Liver (tissue), 9 donors: Measurements from ENCODE around the gene CHCHD4. TPM values are rescaled to one million over a fixed set of nuclear protein-coding genes. Genes with fewer than 3 reads are reported as not detected.

Source experiments
- DNase-seq: peaks from one replicate; pipeline ENCODE4 v3.0.0-alpha.2; 2017; ENCODE audit warnings: low spot score
- H3K27ac ChIP-seq, 2 donors: one replicate each; pipeline ENCODE4 v1.7.0; 2013; ENCODE audit warnings: inconsistent platforms in 2 of 2, low read length in 2 of 2, control low read depth in 1 of 2, low read depth in 1 of 2, mild to moderate bottlenecking in 1 of 2
- H3K27me3 ChIP-seq, 4 donors: one replicate each; pipeline versions ENCODE4 v1.6.1 to v1.7.0; 2013; ENCODE audit warnings: low read length in 3 of 4, inconsistent platforms in 1 of 4, mild to moderate bottlenecking in 1 of 4, moderate library complexity in 1 of 4; ENCODE audit not compliant: control insufficient read depth in 4 of 4, insufficient read depth in 4 of 4
- H3K36me3 ChIP-seq, 4 donors: one replicate each; pipeline versions ENCODE4 v1.6.1 to v1.7.0; 2013; ENCODE audit warnings: low read length in 3 of 4, mild to moderate bottlenecking in 3 of 4, low read depth in 1 of 4, moderate library complexity in 1 of 4; ENCODE audit not compliant: control insufficient read depth in 4 of 4, insufficient read depth in 3 of 4
- H3K4me1 ChIP-seq, 4 donors: one replicate each; pipeline versions ENCODE4 v1.6.1 to v1.7.0; 2013; ENCODE audit warnings: low read length in 3 of 4, mild to moderate bottlenecking in 3 of 4, moderate library complexity in 1 of 4; ENCODE audit not compliant: control insufficient read depth in 4 of 4, insufficient read depth in 4 of 4
- H3K4me3 ChIP-seq, 3 donors: one replicate each; pipeline versions ENCODE4 v1.6.1 to v1.7.0; 2013; ENCODE audit warnings: low read length in 3 of 3, control low read depth in 1 of 3, low read depth in 1 of 3, mild to moderate bottlenecking in 1 of 3
- H3K9ac ChIP-seq, 2 donors: one replicate each; pipeline ENCODE4 v1.7.0; 2013; ENCODE audit warnings: low read length in 2 of 2, mild to moderate bottlenecking in 2 of 2, moderate library complexity in 2 of 2, control low read depth in 1 of 2, low read depth in 1 of 2
- H3K9me3 ChIP-seq, 4 donors: one replicate each; pipeline versions ENCODE4 v1.6.1 to v1.7.0; 2013; ENCODE audit warnings: low read length in 3 of 4; ENCODE audit not compliant: control insufficient read depth in 4 of 4
- CTCF ChIP-seq: fragments of 150-350 bp; IDR thresholded peaks from 2 replicates; pipeline ENCODE4 v1.5.1; 2017; ENCODE audit warnings: improper control_type of control experiment, low read depth, low read length; ENCODE audit not compliant: missing input control
- FOXA1 ChIP-seq: IDR thresholded peaks from 2 replicates; pipeline ENCODE4 v1.6.1; 2016; ENCODE audit warnings: antibody characterized with exemption
- FOXA2 ChIP-seq: IDR thresholded peaks from 2 replicates; pipeline ENCODE4 v1.6.1; 2016; ENCODE audit warnings: antibody characterized with exemption
- HNF4A ChIP-seq, 2 donors: conservative IDR thresholded peaks; 2 replicates each; pipeline ENCODE4 v1.6.1; 2016; ENCODE audit warnings: antibody characterized with exemption in 2 of 2, mild to moderate bottlenecking in 2 of 2
- HNF4G ChIP-seq: IDR thresholded peaks from 2 replicates; pipeline ENCODE4 v1.6.1; 2016; ENCODE audit warnings: antibody characterized with exemption
- JUND ChIP-seq, 2 donors: IDR thresholded peaks; 2 replicates each; pipeline ENCODE4 v1.6.1; 2016; ENCODE audit warnings: antibody characterized with exemption in 2 of 2
- MAX ChIP-seq: IDR thresholded peaks from 2 replicates; pipeline ENCODE4 v1.6.1; 2016; ENCODE audit warnings: antibody characterized with exemption
- RAD21 ChIP-seq, 2 donors: IDR thresholded peaks; 2 replicates each; pipeline ENCODE4 v1.6.1; 2016; ENCODE audit warnings: antibody characterized with exemption in 2 of 2, mild to moderate bottlenecking in 2 of 2
- SP1 ChIP-seq: IDR thresholded peaks from 2 replicates; pipeline ENCODE4 v1.6.1; 2018; ENCODE audit warnings: antibody characterized with exemption, mild to moderate bottlenecking
- TAF1 ChIP-seq: conservative IDR thresholded peaks from 2 replicates; pipeline ENCODE4 v1.6.1; 2016; ENCODE audit warnings: antibody characterized with exemption, mild to moderate bottlenecking
- YY1 ChIP-seq: IDR thresholded peaks from 2 replicates; pipeline ENCODE4 v1.6.1; 2016; ENCODE audit warnings: antibody characterized with exemption, mild to moderate bottlenecking
- WGBS: extraction: QIAGEN DNeasy Blood & Tissue Kit; methylation state at CpG from one replicate; pipeline ENCODE4 v1.1.7; 2013; 5-methylcytosine and 5-hydroxymethylcytosine counted together
- polyA plus RNA-seq, 2 donors: library from polyadenylated mRNA; stranded (reverse) in 1 of 2; unstranded in 1 of 2; fragments of 200-250 nt in 1 of 2; fragments of >200 nt in 1 of 2; fragmentation: Nextera tagmentation in 1 of 2; extraction: Ambion mirVana in 1 of 2; gene quantifications; one replicate each; pipeline versions ENCODE4 v1.2.1 to v1.2.3, GENCODE V29; 2013 to 2015
- total RNA-seq, 2 donors: library from RNA; depleted of rRNA; stranded (reverse); fragments of >200 nt; gene quantifications; one replicate each; pipeline ENCODE4 v1.2.3, GENCODE V29; 2014
- TF ChIP-seq, protein P1 (sequence below): IDR thresholded peaks from 2 replicates; pipeline ENCODE4 v1.6.1; 2016; ENCODE audit warnings: antibody characterized with exemption
- TF ChIP-seq, protein P2 (sequence below): IDR thresholded peaks from 2 replicates; pipeline ENCODE4 v1.6.1; 2016; ENCODE audit warnings: antibody characterized with exemption
- TF ChIP-seq, protein P3 (sequence below): IDR thresholded peaks from 2 replicates; pipeline ENCODE4 v1.6.1; 2016; ENCODE audit warnings: antibody characterized with exemption, mild to moderate bottlenecking
- donor health status: healthy.
- donor health status: healthy.
- donor health status: healthy.
- donor health status: healthy.
- donor health status: healthy.

Gene CHCHD4
- total and polyA plus RNA-seq, 4 donors: 7.0 to 11.3 (median 9.5) TPM

DNA sequence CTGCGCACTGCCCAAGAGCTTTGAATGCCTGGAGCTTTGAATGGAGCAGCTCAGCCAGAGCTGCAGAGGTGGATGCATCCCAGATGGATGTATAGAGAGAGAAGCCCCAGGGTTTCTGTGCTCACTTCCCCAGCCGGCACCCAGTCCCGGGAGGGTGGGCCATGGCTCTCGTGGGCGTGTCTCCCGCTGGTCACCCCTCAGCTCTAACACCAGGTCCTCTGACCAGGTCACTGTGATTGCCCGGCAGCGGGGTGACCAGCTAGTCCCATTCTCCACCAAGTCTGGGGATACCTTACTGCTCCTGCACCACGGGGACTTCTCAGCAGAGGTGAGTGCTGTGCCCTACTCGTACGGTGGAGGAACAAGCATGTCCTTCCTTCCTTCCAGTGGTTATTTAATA lies 10.9 kb upstream of the CHCHD4 start:
- no peak overlapping the region for H3K4me3 ChIP-seq
- no peak for DNase-seq
- 97% methylated on average over 11 of the region's 11 CpGs for WGBS

DNA sequence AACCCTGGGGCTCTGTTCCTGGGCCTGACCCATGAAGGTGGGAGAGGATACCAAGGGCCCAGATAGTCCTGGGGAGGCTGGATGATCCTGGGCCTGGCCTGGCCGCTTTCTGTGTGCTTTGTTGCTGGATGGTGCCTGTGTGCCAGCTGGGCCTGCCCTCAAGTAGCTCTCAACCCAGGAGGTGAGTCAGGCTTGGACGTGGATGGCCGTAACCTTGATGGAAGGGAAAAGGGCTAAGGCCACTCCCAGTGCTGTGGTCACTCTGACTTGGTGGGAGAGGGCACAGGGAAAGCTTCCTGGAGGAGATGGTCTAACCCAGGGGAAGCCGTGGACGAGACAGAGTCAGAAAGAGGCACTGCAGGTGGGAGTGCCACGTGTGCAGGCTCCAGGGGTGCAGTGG lies 9.6 kb upstream of the CHCHD4 start:
- Histone ChIP-seq H3K9ac (no peak overlapping the region), H3K9me3 (no peaks in the 10 kb centered on the region), H3K27me3 (no peaks in the 10 kb centered on the region), H3K36me3 (peaks cover 10 to 58% (median 29%) of the 10 kb centered on the region in 4 donors), H3K4me3 (no peak overlapping the region), H3K27ac (no peak overlapping the region), H3K4me1 (peaks cover 6 to 56% (median 37%) of the 10 kb centered on the region in 4 donors)
- 97% methylated on average over 6 of the region's 6 CpGs for WGBS
- no peak for DNase-seq
- no peak for TF ChIP-seq YY1
- TF ChIP-seq, protein P1, sequence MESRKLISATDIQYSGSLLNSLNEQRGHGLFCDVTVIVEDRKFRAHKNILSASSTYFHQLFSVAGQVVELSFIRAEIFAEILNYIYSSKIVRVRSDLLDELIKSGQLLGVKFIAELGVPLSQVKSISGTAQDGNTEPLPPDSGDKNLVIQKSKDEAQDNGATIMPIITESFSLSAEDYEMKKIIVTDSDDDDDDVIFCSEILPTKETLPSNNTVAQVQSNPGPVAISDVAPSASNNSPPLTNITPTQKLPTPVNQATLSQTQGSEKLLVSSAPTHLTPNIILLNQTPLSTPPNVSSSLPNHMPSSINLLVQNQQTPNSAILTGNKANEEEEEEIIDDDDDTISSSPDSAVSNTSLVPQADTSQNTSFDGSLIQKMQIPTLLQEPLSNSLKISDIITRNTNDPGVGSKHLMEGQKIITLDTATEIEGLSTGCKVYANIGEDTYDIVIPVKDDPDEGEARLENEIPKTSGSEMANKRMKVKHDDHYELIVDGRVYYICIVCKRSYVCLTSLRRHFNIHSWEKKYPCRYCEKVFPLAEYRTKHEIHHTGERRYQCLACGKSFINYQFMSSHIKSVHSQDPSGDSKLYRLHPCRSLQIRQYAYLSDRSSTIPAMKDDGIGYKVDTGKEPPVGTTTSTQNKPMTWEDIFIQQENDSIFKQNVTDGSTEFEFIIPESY: no peak
- no peak for TF ChIP-seq JUND (IDR thresholded peaks at IDR 0.05)
- no peak for TF ChIP-seq CTCF
- TF ChIP-seq RAD21 (IDR thresholded peaks at IDR 0.05): no peak
- TF ChIP-seq SP1: no peak
- no peak for TF ChIP-seq TAF1
- TF ChIP-seq, protein P2, sequence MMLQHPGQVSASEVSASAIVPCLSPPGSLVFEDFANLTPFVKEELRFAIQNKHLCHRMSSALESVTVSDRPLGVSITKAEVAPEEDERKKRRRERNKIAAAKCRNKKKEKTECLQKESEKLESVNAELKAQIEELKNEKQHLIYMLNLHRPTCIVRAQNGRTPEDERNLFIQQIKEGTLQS: no peak
- TF ChIP-seq, protein P3, sequence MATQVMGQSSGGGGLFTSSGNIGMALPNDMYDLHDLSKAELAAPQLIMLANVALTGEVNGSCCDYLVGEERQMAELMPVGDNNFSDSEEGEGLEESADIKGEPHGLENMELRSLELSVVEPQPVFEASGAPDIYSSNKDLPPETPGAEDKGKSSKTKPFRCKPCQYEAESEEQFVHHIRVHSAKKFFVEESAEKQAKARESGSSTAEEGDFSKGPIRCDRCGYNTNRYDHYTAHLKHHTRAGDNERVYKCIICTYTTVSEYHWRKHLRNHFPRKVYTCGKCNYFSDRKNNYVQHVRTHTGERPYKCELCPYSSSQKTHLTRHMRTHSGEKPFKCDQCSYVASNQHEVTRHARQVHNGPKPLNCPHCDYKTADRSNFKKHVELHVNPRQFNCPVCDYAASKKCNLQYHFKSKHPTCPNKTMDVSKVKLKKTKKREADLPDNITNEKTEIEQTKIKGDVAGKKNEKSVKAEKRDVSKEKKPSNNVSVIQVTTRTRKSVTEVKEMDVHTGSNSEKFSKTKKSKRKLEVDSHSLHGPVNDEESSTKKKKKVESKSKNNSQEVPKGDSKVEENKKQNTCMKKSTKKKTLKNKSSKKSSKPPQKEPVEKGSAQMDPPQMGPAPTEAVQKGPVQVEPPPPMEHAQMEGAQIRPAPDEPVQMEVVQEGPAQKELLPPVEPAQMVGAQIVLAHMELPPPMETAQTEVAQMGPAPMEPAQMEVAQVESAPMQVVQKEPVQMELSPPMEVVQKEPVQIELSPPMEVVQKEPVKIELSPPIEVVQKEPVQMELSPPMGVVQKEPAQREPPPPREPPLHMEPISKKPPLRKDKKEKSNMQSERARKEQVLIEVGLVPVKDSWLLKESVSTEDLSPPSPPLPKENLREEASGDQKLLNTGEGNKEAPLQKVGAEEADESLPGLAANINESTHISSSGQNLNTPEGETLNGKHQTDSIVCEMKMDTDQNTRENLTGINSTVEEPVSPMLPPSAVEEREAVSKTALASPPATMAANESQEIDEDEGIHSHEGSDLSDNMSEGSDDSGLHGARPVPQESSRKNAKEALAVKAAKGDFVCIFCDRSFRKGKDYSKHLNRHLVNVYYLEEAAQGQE: no peak
- TF ChIP-seq FOXA1: no peak
- TF ChIP-seq MAX: no peak
- no peak for TF ChIP-seq HNF4G
- TF ChIP-seq FOXA2: no peak
- no peak for TF ChIP-seq HNF4A (conservative IDR thresholded peaks at IDR 0.05)

More for the DNA sequence above, 10.9 kb upstream of the CHCHD4 start:
- Histone ChIP-seq H3K4me1 (peaks cover 8 to 66% (median 43%) of the 10 kb centered on the region in 4 donors), H3K27ac (no peak overlapping the region), H3K27me3 (no peaks in the 10 kb centered on the region), H3K9me3 (no peaks in the 10 kb centered on the region), H3K9ac (no peak overlapping the region), H3K36me3 (peaks cover 10 to 50% (median 27%) of the 10 kb centered on the region in 4 donors)
- TF ChIP-seq HNF4A (conservative IDR thresholded peaks at IDR 0.05): no peak
- no peak for TF ChIP-seq FOXA2
- TF ChIP-seq FOXA1: no peak
- no peak for TF ChIP-seq CTCF
- no peak for TF ChIP-seq SP1
